ENCODE results near the gene SSX1.
"Not testable (repeated sequence)": the region's sequence is repeated elsewhere in the genome, so short reads cannot be mapped to it uniquely, and the experiment has no call there.

The SSX1 gene

GRCh38 chrX:48255062-48255796 lies at the start of gene SSX1:
Gene SSX1, plus strand, starts transcription at chrX:48255392. Its CDS starts 1,850 bp downstream, at chrX:48257242.
- CTCF ChIA-PET, H3K36me3 Mint-ChIP-seq, H3K4me3 Mint-ChIP-seq, H3K9me3 Mint-ChIP-seq, H3K4me1 Mint-ChIP-seq, H3K27ac Mint-ChIP-seq, H3K27me3 Mint-ChIP-seq, DNase-seq: not testable (repeated sequence)

GRCh38 chrX:48214341-48214740 lies 40.9 kb upstream of the SSX1 start:
- DNase-seq, H3K4me1 Mint-ChIP-seq, H3K27ac Mint-ChIP-seq, H3K4me3 Mint-ChIP-seq, CTCF ChIA-PET, H3K27me3 Mint-ChIP-seq, H3K36me3 Mint-ChIP-seq, H3K9me3 Mint-ChIP-seq: not testable (repeated sequence)

- DNase-seq, H3K36me3 Mint-ChIP-seq, H3K9me3 Mint-ChIP-seq, H3K4me3 Mint-ChIP-seq, H3K27ac Mint-ChIP-seq, CTCF ChIA-PET, H3K4me1 Mint-ChIP-seq, H3K27me3 Mint-ChIP-seq: not testable (repeated sequence)
Measured at GRCh38 chrX:48224196-48224595, 31.0 kb upstream of the SSX1 start.

GRCh38 chrX:48252945-48253344 lies 2.2 kb upstream of the SSX1 start:
- CTCF ChIA-PET, H3K9me3 Mint-ChIP-seq, H3K27ac Mint-ChIP-seq, H3K4me3 Mint-ChIP-seq, H3K27me3 Mint-ChIP-seq, H3K36me3 Mint-ChIP-seq, DNase-seq, H3K4me1 Mint-ChIP-seq: not testable (repeated sequence)

- CTCF ChIA-PET, H3K27ac Mint-ChIP-seq: not testable (repeated sequence)
Measured at GRCh38 chrX:48274365-48274764, 19.2 kb downstream of the SSX1 start.

GRCh38 chrX:48278958-48279357 lies 23.8 kb downstream of the SSX1 start:
- Mint-ChIP-seq H3K27ac (no peak overlapping the region), H3K4me1 (no peaks in the 10 kb centered on the region), H3K27me3 (no peaks in the 10 kb centered on the region), H3K9me3 (no peaks in the 10 kb centered on the region), H3K36me3 (no peaks in the 10 kb centered on the region), H3K4me3 (no peak overlapping the region)
- no peak for DNase-seq
- CTCF ChIA-PET, result no interaction called here

More at GRCh38 chrX:48274365-48274764, 19.2 kb downstream of the SSX1 start:
- DNase-seq, H3K4me3 Mint-ChIP-seq, H3K27me3 Mint-ChIP-seq, H3K4me1 Mint-ChIP-seq, H3K9me3 Mint-ChIP-seq, H3K36me3 Mint-ChIP-seq: not testable (repeated sequence)

- H3K36me3 Mint-ChIP-seq, H3K27ac Mint-ChIP-seq, H3K4me1 Mint-ChIP-seq, H3K9me3 Mint-ChIP-seq, CTCF ChIA-PET, H3K4me3 Mint-ChIP-seq, DNase-seq, H3K27me3 Mint-ChIP-seq: not testable (repeated sequence)
Measured at GRCh38 chrX:48280729-48281128, 25.5 kb downstream of the SSX1 start.

- Mint-ChIP-seq H3K36me3 (no peaks in the 10 kb centered on the region), H3K27ac (no peak overlapping the region), H3K4me1 (no peaks in the 10 kb centered on the region), H3K4me3 (no peak overlapping the region), H3K27me3 (peaks cover 3% of the 10 kb centered on the region), H3K9me3 (no peaks in the 10 kb centered on the region)
- no peak for DNase-seq
- CTCF ChIA-PET, result no interaction called here
Measured at GRCh38 chrX:48306175-48306574, 51.0 kb downstream of the SSX1 start.

- H3K36me3 Mint-ChIP-seq, DNase-seq, H3K27ac Mint-ChIP-seq, H3K4me3 Mint-ChIP-seq, H3K27me3 Mint-ChIP-seq, H3K9me3 Mint-ChIP-seq, CTCF ChIA-PET, H3K4me1 Mint-ChIP-seq: not testable (repeated sequence)
Measured at GRCh38 chrX:48313996-48314395, 58.8 kb downstream of the SSX1 start.
